IPS-18a (cell line): Measurements from ENCODE around the gene TIGD6.
"Not testable (repeated sequence)": the region's sequence is repeated elsewhere in the genome, so short reads cannot be mapped to it uniquely, and the experiment has no call there.

Experiments used
- H3K27ac ChIP-seq: one replicate; pipeline ENCODE4 v1.5.1; 2013; ENCODE audit warnings: low read length
- H3K27me3 ChIP-seq: one replicate; pipeline ENCODE4 v1.6.1; 2013; ENCODE audit warnings: mild to moderate bottlenecking, low read length; ENCODE audit not compliant: control insufficient read depth, insufficient read depth
- H3K36me3 ChIP-seq: one replicate; pipeline ENCODE4 v1.6.1; 2013; ENCODE audit warnings: low read depth, low read length; ENCODE audit not compliant: control insufficient read depth
- H3K4me1 ChIP-seq: one replicate; pipeline ENCODE4 v1.6.1; 2013; ENCODE audit warnings: low read depth, low read length; ENCODE audit not compliant: control insufficient read depth
- H3K4me3 ChIP-seq: one replicate; pipeline ENCODE4 v1.5.1; 2013; ENCODE audit warnings: low read length
- H3K9ac ChIP-seq: one replicate; pipeline ENCODE4 v1.6.1; 2013; ENCODE audit warnings: mild to moderate bottlenecking, low read length, moderate library complexity
- H3K9me3 ChIP-seq: one replicate; pipeline ENCODE4 v1.6.1; 2013; ENCODE audit warnings: low read depth, low read length; ENCODE audit not compliant: control insufficient read depth

The TIGD6 gene

DNA sequence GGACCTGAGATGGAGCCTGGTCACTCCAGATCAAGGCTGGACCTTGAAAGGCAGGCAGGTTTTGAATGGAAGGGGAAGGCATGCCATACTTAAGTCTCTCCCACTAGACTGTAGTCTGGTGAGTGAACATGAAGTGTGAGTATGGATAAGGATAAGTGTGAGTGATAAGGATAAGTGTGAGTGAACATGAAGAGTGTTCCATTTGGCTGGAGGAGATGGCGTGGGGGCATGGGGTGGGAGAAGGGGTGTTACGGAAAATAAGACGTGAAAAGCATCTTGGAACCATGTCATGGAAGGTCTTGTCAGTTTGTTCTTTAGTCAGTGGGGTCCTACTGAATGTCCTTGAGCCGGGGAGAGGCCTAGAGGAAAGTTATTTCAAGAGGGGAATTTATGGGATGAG is 32.9 kb upstream of the TIGD6 start:
- Histone ChIP-seq H3K36me3 (peaks cover 93% of the 10 kb centered on the region), H3K9me3 (no peaks in the 10 kb centered on the region), H3K4me3 (no peak overlapping the region), H3K4me1 (no peaks in the 10 kb centered on the region), H3K27me3 (no peaks in the 10 kb centered on the region), H3K9ac (no peak overlapping the region), H3K27ac (no peak overlapping the region)

DNA sequence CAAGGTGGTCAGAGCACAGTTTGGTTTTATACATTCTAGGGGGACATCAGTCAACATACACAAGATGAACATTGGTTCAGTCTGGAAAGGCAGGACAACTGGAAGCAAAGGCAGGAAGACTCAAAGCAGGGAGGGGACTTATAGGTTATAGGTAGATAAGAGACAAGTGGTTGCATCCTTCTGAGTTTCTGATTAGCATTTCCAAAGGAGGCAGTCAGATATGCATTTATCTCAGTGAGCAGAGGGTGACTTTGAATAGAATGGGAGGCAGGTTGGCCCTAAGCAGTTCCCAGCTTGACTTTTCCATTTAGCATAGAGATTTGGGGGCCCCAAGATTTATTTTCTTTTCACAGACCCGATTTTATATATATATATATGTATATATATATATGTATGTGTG is 27.6 kb upstream of the TIGD6 start:
- H3K4me1 ChIP-seq, H3K4me3 ChIP-seq, H3K9me3 ChIP-seq, H3K27me3 ChIP-seq, H3K27ac ChIP-seq, H3K9ac ChIP-seq: not testable (repeated sequence)
- H3K36me3 ChIP-seq, result peaks cover 76% of the 10 kb centered on the region

DNA sequence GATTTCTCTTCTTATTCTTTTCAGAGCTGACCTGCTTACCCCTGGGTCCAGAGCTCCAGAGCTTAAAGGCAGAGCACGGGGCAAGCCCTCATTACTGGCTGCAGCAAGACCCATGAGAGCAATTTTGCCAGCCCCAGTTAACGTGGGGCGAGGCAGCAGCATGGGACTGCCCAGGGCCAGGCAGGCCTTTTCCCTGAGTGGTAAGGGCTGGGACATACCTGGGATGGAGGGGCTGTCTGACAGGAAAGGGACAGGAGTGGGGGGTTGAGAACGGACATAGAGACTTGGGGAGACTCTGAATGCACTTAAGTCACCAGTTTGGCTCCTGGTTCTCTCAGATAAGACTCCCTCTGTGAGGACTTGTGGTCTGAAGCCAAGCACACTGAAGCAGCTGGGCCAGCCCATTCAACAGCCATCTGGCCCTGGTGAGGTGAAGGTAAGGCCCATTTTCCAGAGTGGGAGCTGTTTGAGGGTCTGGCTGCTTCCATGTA is 26.3 kb upstream of the TIGD6 start:
- Histone ChIP-seq H3K4me3 (no peak overlapping the region), H3K27ac (no peak overlapping the region), H3K27me3 (no peaks in the 10 kb centered on the region), H3K9ac (no peak overlapping the region), H3K36me3 (peaks cover 72% of the 10 kb centered on the region), H3K9me3 (no peaks in the 10 kb centered on the region), H3K4me1 (peaks cover 2% of the 10 kb centered on the region)

DNA sequence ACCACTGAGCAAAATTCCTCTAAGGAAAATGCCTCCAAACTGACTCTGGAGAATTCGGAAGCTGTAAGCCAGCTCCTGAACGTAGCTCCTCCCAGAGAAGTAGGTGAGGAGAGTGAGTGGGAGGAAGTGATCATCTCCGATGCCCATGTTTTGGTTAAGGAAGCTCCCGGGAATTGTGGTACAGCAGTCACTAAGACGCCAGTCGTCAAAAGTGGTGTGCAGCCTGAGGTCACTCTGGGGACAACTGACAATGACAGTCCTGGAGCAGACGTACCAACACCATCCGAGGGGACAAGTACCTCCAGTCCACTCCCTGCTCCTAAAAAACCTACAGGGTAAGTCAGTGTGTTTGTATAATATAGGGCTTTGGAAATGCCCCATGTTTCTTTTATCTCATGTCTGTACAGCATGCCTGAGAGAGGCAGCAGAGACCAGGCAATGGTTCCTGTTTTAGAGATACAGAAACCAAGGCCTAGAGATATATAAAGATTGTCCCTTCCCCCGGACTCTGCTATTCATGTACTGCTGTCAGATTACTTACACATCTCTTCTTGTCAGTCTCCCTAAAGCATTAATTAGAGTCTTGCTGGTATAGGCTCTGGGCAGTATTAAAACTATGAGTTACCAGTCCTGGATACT is 24.0 kb upstream of the TIGD6 start:
- peaks cover 2% of the 10 kb centered on the region for H3K4me1 ChIP-seq
- no peaks in the 10 kb centered on the region for H3K27me3 ChIP-seq
- no peak overlapping the region for H3K4me3 ChIP-seq
- peaks cover 68% of the 10 kb centered on the region for H3K36me3 ChIP-seq
- H3K9me3 ChIP-seq, result no peaks in the 10 kb centered on the region
- no peak overlapping the region for H3K9ac ChIP-seq
- no peak overlapping the region for H3K27ac ChIP-seq

DNA sequence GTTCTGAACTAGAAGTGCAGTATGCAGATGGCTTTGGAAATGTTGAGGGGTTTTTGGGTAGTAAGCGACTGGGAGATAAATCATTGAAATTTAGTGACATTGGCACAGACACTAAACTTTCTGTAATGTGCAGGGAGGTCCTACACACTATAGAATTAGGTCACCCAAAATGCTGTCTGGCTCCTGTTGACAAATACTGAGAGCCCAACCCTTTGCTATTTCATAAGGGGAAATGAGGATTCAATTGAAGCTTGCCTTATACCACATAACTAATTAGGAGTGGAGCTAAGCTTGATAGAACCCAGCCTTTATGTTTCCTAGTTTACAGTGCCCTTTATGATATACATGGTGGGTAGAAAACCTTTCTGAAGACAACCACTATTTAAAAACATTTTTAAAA is 22.7 kb upstream of the TIGD6 start:
- no peak overlapping the region for H3K27ac ChIP-seq

DNA sequence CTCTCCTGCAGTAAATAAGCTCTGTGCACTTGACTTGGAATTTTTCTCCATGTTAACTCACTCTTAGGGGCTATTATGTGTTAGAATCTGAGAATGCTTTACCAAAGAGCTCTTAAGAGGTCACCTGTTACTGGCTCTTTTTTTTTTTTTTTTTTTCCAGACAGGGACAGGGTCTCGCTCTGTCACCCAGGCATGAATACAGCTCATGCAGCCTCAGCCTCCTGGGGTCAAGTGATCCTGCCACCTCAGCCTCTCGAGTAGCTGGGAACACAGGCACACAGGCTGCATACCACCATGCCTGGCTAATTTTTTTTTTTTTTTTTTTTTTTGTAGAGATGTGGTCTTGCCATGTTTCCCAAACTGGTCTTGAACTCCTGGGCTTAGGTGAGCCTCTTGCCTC is 22.2 kb upstream of the TIGD6 start:
- Histone ChIP-seq H3K27me3 (no peaks in the 10 kb centered on the region), H3K4me1 (no peaks in the 10 kb centered on the region), H3K4me3 (no peak overlapping the region), H3K27ac (no peak overlapping the region), H3K36me3 (peaks cover 74% of the 10 kb centered on the region), H3K9me3 (no peaks in the 10 kb centered on the region), H3K9ac (no peak overlapping the region)

More for the DNA sequence above, 22.7 kb upstream of the TIGD6 start:
- Histone ChIP-seq H3K9me3 (no peaks in the 10 kb centered on the region), H3K4me1 (peaks cover 2% of the 10 kb centered on the region), H3K36me3 (peaks cover 74% of the 10 kb centered on the region), H3K9ac (no peak overlapping the region), H3K4me3 (no peak overlapping the region), H3K27me3 (no peaks in the 10 kb centered on the region)

DNA sequence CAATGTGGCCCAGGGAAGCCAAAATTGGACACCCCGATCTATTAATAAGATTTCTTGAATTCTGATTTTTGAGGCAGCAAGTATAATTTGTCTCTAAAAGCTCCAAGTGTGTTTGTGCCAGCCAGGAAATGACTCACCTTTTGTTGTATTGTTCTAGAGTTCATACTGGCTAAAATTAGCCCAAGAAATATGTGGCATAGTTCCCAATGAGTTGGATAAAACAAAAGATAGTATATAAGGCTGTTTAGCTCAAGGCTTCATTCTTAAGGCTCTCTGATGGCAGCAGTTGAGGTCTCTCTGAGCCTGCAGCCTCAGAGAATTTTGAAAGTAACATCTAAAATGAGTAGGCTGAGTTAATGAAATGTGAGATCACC is 21.7 kb upstream of the TIGD6 start:
- Histone ChIP-seq H3K9ac (no peak overlapping the region), H3K4me3 (no peak overlapping the region), H3K36me3 (peaks cover 71% of the 10 kb centered on the region), H3K27ac (no peak overlapping the region), H3K4me1 (no peaks in the 10 kb centered on the region), H3K9me3 (no peaks in the 10 kb centered on the region), H3K27me3 (no peaks in the 10 kb centered on the region)

DNA sequence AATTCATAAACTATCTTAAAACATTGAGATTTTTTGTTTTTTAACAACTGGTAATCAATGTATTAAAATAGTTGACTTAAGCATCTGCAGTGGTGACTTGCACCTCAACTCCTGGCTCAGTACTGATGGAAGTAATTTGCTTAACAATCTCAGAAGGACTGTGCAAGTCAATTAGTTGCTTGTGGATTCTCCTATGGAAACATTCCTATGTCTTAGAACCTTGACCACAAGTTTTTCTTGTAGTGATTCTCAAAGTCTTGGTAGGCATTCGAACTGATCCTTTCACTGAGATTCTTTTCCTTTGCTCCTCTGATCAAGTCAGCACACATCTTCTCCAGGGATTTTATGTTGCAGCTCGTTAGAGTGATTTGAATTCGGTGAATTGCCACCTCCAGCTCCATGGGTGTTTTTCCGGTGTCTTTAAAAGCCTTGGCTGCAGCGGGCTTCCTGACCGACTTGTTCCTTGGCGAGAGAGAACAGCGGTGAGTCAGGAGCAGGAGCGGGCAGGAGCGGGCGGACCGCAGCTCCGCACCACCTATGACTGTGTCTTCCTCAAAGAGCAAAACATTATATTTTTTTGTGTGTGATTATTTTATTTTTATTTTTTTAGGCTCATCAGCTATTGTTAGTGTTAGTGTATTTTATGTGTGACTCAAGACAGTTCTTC is 21.2 kb upstream of the TIGD6 start:
- Histone ChIP-seq H3K9ac (no peak overlapping the region), H3K4me1 (no peaks in the 10 kb centered on the region), H3K36me3 (peaks cover 66% of the 10 kb centered on the region), H3K4me3 (no peak overlapping the region), H3K27ac (no peak overlapping the region), H3K27me3 (no peaks in the 10 kb centered on the region), H3K9me3 (no peaks in the 10 kb centered on the region)

DNA sequence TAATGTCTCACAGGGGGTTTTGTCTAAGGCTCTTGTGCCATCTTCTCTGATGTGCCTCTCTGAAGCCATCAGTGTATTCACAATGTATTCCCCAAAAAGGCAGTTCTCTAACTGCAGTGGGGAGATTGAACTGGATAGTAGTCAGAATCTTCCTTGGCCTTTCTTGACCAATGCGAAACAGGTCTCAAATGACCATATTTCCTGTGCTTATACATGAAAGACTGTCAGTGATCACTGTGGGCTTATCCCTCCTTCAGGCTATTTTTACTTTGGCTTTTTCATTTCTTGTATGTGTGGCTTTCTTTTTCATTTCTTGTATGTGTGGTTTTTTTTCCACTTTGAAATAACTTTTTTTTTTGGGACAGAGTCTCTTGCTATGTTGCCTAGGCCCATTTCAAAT is 19.8 kb upstream of the TIGD6 start:
- Histone ChIP-seq H3K36me3 (peaks cover 66% of the 10 kb centered on the region), H3K4me3 (no peak overlapping the region), H3K4me1 (no peaks in the 10 kb centered on the region), H3K9ac (no peak overlapping the region), H3K27ac (no peak overlapping the region), H3K9me3 (no peaks in the 10 kb centered on the region), H3K27me3 (no peaks in the 10 kb centered on the region)

DNA sequence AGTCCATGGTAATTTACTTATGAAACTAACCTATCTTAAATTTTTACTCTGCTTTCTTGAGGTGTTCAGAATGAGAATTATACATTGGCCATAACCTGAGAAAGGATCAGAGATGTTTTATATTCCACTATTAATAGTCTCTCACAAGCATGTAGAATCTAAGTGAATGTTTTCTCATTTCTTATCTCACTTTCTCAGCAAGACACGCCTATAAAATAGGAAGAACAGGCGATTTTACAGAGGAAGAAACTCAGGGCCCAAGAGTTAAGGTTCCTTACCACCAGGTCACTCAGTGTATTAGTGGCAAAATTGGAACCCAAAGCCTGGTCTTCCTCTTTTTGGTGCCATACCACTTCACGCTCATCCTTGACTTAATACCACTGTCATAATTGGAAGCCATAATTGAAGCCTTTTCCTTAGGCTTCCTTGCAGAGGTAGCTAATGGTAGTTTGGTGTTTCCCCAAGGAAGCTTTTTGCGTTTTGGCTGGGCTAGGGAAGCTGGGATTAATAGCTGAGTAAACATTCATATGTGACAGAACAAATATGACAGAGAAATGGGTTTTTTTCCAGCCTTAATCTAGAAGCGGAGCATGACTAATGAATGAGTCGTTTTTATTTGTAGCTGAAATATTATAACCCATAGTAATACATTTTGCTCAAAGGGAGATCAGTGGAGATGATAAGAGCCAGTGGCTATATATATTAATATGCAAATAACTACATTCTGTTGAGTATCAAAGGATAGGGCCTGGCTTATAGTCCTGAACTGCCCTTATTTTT is 17.0 kb upstream of the TIGD6 start:
- Histone ChIP-seq H3K36me3 (peaks cover 66% of the 10 kb centered on the region), H3K9ac (no peak overlapping the region), H3K27ac (no peak overlapping the region), H3K9me3 (no peaks in the 10 kb centered on the region), H3K27me3 (no peaks in the 10 kb centered on the region), H3K4me3 (no peak overlapping the region), H3K4me1 (no peaks in the 10 kb centered on the region)

DNA sequence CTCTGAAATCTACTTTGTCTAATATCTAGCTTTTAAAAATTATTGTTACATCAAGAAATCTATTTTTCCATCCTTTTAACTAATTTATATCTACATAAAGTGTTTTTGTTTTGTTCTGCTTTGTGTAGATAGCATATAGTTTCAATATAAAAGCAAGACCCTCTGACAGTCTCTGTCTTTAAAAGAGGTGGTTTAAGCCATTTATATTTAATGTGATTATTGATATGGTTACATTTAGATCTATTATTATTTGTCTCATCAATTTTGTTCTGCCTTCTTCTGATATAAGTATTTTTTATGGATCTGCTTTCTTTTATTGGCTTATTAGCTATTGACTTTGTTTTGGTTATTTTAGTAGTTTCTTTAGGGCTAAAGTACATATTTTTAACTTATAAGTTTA is 16.1 kb upstream of the TIGD6 start:
- Histone ChIP-seq H3K4me3 (no peak overlapping the region), H3K4me1 (no peaks in the 10 kb centered on the region), H3K27ac (no peak overlapping the region), H3K9me3 (no peaks in the 10 kb centered on the region), H3K36me3 (peaks cover 68% of the 10 kb centered on the region), H3K27me3 (no peaks in the 10 kb centered on the region), H3K9ac (no peak overlapping the region)
